ENCODE results near the gene SPTB. TPM values are rescaled to one million over a fixed set of nuclear protein-coding genes. Genes with fewer than 3 reads are reported as not detected.

SPTB gene
- total RNA-seq, 1 experiment from 2014 or later: 2.3 TPM

DNA sequence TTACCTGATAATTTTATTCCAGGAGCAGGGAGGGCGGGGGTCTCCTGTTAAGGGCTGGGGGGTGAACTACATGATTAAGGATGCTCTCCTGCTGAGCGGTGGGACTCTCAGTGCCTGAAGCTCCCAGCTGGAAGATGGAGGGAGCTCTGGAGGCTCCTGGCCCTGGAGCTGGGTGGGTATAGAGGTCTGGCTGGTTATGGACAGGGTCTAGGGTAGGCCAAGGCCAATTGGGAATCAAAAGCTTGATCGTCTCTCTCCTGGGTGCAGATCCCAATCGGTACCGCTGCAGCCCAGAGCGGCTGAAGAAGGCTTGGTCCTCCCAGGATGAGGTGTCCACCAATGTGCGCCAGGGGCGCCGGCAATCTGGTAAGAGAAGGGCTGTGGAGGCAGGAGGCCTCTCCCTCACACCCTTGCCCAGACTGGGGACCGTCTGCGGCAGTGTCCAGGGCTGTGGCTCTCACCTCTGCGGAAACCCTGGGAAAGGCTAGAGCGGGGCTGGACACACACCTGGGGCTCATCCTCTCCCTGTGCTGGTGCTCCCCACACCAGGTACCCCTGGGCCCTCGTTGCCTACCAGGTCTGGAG lies 147.1 kb downstream of the SPTB start:
- TF ChIP-seq EZH2phosphoT487 (IDR thresholded peaks at IDR 0.05; ENCODE audit: borderline replicate concordance, low read length): no peak
- TF ChIP-seq, protein P1, sequence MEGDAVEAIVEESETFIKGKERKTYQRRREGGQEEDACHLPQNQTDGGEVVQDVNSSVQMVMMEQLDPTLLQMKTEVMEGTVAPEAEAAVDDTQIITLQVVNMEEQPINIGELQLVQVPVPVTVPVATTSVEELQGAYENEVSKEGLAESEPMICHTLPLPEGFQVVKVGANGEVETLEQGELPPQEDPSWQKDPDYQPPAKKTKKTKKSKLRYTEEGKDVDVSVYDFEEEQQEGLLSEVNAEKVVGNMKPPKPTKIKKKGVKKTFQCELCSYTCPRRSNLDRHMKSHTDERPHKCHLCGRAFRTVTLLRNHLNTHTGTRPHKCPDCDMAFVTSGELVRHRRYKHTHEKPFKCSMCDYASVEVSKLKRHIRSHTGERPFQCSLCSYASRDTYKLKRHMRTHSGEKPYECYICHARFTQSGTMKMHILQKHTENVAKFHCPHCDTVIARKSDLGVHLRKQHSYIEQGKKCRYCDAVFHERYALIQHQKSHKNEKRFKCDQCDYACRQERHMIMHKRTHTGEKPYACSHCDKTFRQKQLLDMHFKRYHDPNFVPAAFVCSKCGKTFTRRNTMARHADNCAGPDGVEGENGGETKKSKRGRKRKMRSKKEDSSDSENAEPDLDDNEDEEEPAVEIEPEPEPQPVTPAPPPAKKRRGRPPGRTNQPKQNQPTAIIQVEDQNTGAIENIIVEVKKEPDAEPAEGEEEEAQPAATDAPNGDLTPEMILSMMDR (conservative IDR thresholded peaks at IDR 0.05; ENCODE audit: low read depth, low read length): no peak
- TF ChIP-seq EZH2 (IDR thresholded peaks at IDR 0.05; ENCODE audit: low read length, unreplicated experiment): no peak
- Histone ChIP-seq H3K36me3 (ENCODE audit: low read depth, low read length) (peaks cover 33% of the 10 kb centered on the region), H3K27ac (ENCODE audit: low read length) (no peak overlapping the region), H3K27me3 (ENCODE audit: low read length) (no peaks in the 10 kb centered on the region), H3F3A (ENCODE audit: low read length, unreplicated experiment) (no peaks in the 10 kb centered on the region), H3K9me2 (replicated peaks; ENCODE audit: low read length) (no peaks in the 10 kb centered on the region), H2AFZ (ENCODE audit: low read length) (no peak overlapping the region), H3K9ac (ENCODE audit: low read length) (no peak overlapping the region), H3K4me2 (ENCODE audit: low read length) (no peak overlapping the region), H3K9me3 (ENCODE audit: low read length) (no peaks in the 10 kb centered on the region), H3K4me1 (ENCODE audit: insufficient read depth, low read length) (no peaks in the 10 kb centered on the region), H3K4me3 (ENCODE audit: low read length) (no peak overlapping the region), H4K20me1 (ENCODE audit: low read length) (no peaks in the 10 kb centered on the region), H3K79me2 (ENCODE audit: low read length) (peaks cover 5% of the 10 kb centered on the region)
- DNase-seq (no peak), ATAC-seq (no peak)
- intact Hi-C loops (cut with micrococcal nuclease): no loop called here
- ChIA-PET CTCF (no interaction called here), POLR2A (ENCODE audit: unreplicated experiment) (no interaction called here)
- no TSS peak for BruUV-seq (replicated peaks)

DNA sequence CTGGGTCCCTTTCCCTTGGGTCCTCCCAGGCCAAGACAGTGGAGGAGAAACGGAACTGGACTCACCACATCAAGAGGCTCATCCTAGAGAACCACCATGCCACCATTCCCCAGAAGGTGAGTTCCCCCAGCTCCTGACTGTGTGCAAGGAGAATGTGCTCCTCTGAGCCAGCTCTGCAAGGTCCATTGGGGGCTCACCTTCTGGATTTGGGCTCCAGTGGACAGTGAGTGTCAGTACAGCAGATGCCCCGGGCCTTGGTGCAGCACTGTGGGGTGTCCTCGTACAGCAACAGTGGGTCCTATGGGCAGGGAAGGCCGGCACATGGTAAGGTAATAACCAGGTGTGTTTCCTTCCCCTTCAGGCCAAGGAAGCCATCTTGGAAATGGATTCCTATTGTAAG lies 147.6 kb downstream of the SPTB start:
- POLR2A ChIA-PET (ENCODE audit: unreplicated experiment): no interaction called here
- intact Hi-C loops (cut with micrococcal nuclease): no loop called here

DNA sequence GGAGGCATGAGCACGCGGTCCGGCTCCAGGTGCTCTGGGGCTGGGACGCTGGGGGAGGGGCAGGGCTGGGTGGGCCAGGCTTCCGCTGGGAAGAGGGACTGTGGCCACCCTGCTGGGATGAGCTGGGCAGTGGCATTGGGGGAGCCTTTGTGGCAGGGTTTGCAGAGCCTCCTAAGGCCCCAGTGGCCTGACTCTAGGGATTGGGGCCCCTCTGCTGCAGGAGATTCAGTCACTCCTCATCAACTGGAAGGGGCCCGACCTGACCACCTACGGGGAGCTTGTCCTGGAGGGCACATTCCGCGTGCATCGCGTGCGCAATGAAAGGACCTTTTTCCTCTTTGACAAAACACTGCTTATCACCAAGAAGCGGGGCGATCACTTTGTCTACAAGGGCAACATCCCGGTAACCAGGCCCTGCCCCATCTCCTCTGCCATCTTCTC lies 148.5 kb downstream of the SPTB start:
- H3K27me3 ChIP-seq (ENCODE audit: low read length): no peaks in the 10 kb centered on the region
- ATAC-seq: no peak
- no peaks in the 10 kb centered on the region for H4K20me1 ChIP-seq (ENCODE audit: low read length)
- H3K9me2 ChIP-seq (replicated peaks; ENCODE audit: low read length): no peaks in the 10 kb centered on the region
- H3F3A ChIP-seq (ENCODE audit: low read length, unreplicated experiment): no peaks in the 10 kb centered on the region
- H3K4me3 ChIP-seq (ENCODE audit: low read length): no peak overlapping the region
- H3K4me2 ChIP-seq (ENCODE audit: low read length): no peak overlapping the region
- H3K36me3 ChIP-seq (ENCODE audit: low read depth, low read length): peaks cover 27% of the 10 kb centered on the region
- ChIA-PET POLR2A (ENCODE audit: unreplicated experiment) (no interaction called here), CTCF (no interaction called here)
- no peak overlapping the region for H2AFZ ChIP-seq (ENCODE audit: low read length)
- intact Hi-C loops (cut with micrococcal nuclease): no loop called here
- H3K9me3 ChIP-seq (ENCODE audit: low read length): no peaks in the 10 kb centered on the region
- no peak overlapping the region for H3K9ac ChIP-seq (ENCODE audit: low read length)
- TF ChIP-seq EZH2phosphoT487 (IDR thresholded peaks at IDR 0.05; ENCODE audit: borderline replicate concordance, low read length) (no peak), EZH2 (IDR thresholded peaks at IDR 0.05; ENCODE audit: low read length, unreplicated experiment) (no peak)
- TF ChIP-seq, protein P1 (conservative IDR thresholded peaks at IDR 0.05; ENCODE audit: low read depth, low read length): no peak
- no peak for DNase-seq
- peaks cover 17% of the 10 kb centered on the region for H3K79me2 ChIP-seq (ENCODE audit: low read length)
- BruUV-seq (replicated peaks): no TSS peak
- H3K27ac ChIP-seq (ENCODE audit: low read length): no peak overlapping the region
- H3K4me1 ChIP-seq (ENCODE audit: insufficient read depth, low read length): peaks cover 10% of the 10 kb centered on the region

More for the DNA sequence above, 147.6 kb downstream of the SPTB start:
- no peaks in the 10 kb centered on the region for H3K9me2 ChIP-seq (replicated peaks; ENCODE audit: low read length)
- H3K9me3 ChIP-seq (ENCODE audit: low read length): no peaks in the 10 kb centered on the region
- H3K9ac ChIP-seq (ENCODE audit: low read length): no peak overlapping the region
- H2AFZ ChIP-seq (ENCODE audit: low read length): no peak overlapping the region
- H3F3A ChIP-seq (ENCODE audit: low read length, unreplicated experiment): no peaks in the 10 kb centered on the region
- peaks cover 2% of the 10 kb centered on the region for H3K4me1 ChIP-seq (ENCODE audit: insufficient read depth, low read length)
- H3K27me3 ChIP-seq (ENCODE audit: low read length): no peaks in the 10 kb centered on the region
- no peak overlapping the region for H3K4me3 ChIP-seq (ENCODE audit: low read length)
- no peak for ATAC-seq
- H3K4me2 ChIP-seq (ENCODE audit: low read length): no peak overlapping the region
- DNase-seq: no peak
- no TSS peak for BruUV-seq (replicated peaks)
- peaks cover 10% of the 10 kb centered on the region for H3K79me2 ChIP-seq (ENCODE audit: low read length)
- TF ChIP-seq, protein P1 (conservative IDR thresholded peaks at IDR 0.05; ENCODE audit: low read depth, low read length): no peak
- TF ChIP-seq EZH2phosphoT487 (IDR thresholded peaks at IDR 0.05; ENCODE audit: borderline replicate concordance, low read length) (no peak), EZH2 (IDR thresholded peaks at IDR 0.05; ENCODE audit: low read length, unreplicated experiment) (no peak)
- H3K36me3 ChIP-seq (ENCODE audit: low read depth, low read length): peaks cover 28% of the 10 kb centered on the region
- H4K20me1 ChIP-seq (ENCODE audit: low read length): no peaks in the 10 kb centered on the region
- CTCF ChIA-PET: no interaction called here
- H3K27ac ChIP-seq (ENCODE audit: low read length): no peak overlapping the region

All from PC-3 (cell line).